Measurements from ENCODE around the gene HEPHL1.

DNA sequence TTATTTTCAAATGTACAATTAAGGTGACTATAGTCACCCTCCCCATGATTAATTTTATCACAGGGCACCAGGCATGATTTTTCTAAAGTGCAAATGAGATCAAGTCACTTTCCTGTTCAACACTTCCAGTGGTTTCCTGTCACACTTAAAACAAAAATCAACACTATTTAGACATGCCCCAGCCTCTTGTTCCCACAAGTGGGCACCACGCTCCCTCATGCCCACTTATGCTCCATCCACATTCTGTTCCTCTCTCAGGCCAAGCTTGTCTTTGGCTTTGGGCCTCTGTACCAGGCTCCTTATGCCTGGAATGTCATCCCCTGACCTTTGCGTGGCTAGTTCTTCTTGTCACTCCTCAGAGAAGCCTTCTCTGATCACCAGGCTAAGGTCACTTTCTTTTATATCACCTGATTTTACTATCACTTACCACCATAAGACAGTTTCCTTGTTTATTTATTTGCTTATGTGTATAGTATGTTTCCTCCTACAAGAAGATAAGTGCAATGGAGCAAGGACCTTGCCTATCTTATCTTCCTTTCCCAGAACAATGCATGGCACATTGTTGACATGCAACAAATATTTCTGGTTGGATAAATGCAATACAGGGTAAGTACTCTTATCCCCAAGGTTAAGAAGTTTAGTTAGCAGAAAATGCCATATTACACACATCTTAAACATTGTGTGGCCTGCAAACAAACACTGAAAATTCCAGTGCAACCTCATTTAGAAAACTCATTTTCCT, 56.6 kb downstream of the HEPHL1 start:
- no peak for TF ChIP-seq CTCF (IDR thresholded peaks at IDR 0.05)
- TF ChIP-seq EZH2phosphoT487 (IDR thresholded peaks at IDR 0.05): no peak

All from neural progenitor cell (in vitro differentiated cells).